ENCODE data around the gene NSD1.
"Not testable (repeated sequence)": the region's sequence is repeated elsewhere in the genome, so short reads cannot be mapped to it uniquely, and the experiment has no call there.

NSD1 gene

GRCh38 chr5:177177847-177178437 lies 44.4 kb downstream of the NSD1 start:
- DNase-seq (ENCODE audit: low read depth in 2 of 2, low spot score in 1 of 2): not testable (repeated sequence)

- no peak for DNase-seq (ENCODE audit: low read depth in 2 of 2, low spot score in 1 of 2)
Observed at GRCh38 chr5:177178733-177179304, 45.2 kb downstream of the NSD1 start.

GRCh38 chr5:177179431-177179830 lies 45.9 kb downstream of the NSD1 start:
- no peak for DNase-seq (ENCODE audit: low read depth in 2 of 2, low spot score in 1 of 2)

GRCh38 chr5:177183142-177183541 lies 49.6 kb downstream of the NSD1 start:
- DNase-seq (ENCODE audit: low read depth in 2 of 2, low spot score in 1 of 2): no peak

GRCh38 chr5:177183766-177184360 lies 50.3 kb downstream of the NSD1 start:
- no peak for DNase-seq (ENCODE audit: low read depth in 2 of 2, low spot score in 1 of 2)

GRCh38 chr5:177185993-177186392 lies 52.4 kb downstream of the NSD1 start:
- no peak for DNase-seq (ENCODE audit: low read depth in 2 of 2, low spot score in 1 of 2)

GRCh38 chr5:177186645-177187044 lies 53.1 kb downstream of the NSD1 start:
- no peak for DNase-seq (ENCODE audit: low read depth in 2 of 2, low spot score in 1 of 2)

GRCh38 chr5:177188775-177189174 lies 55.2 kb downstream of the NSD1 start:
- no peak for DNase-seq (ENCODE audit: low read depth in 2 of 2, low spot score in 1 of 2)

GRCh38 chr5:177189416-177189815 lies 55.8 kb downstream of the NSD1 start:
- no peak for DNase-seq (ENCODE audit: low read depth in 2 of 2, low spot score in 1 of 2)

GRCh38 chr5:177189965-177190364 lies 56.4 kb downstream of the NSD1 start:
- no peak for DNase-seq (ENCODE audit: low read depth in 2 of 2, low spot score in 1 of 2)

GRCh38 chr5:177194268-177194667 lies 60.7 kb downstream of the NSD1 start:
- no peak for DNase-seq (ENCODE audit: low read depth in 2 of 2, low spot score in 1 of 2)

- DNase-seq (ENCODE audit: low read depth in 2 of 2, low spot score in 1 of 2): no peak
Observed at GRCh38 chr5:177195307-177195952, 61.9 kb downstream of the NSD1 start.

- no peak for DNase-seq (ENCODE audit: low read depth in 2 of 2, low spot score in 1 of 2)
Observed at GRCh38 chr5:177198738-177199137, 65.2 kb downstream of the NSD1 start.

GRCh38 chr5:177204281-177204680 lies 70.7 kb downstream of the NSD1 start:
- no peak for DNase-seq (ENCODE audit: low read depth in 2 of 2, low spot score in 1 of 2)

- no peak for DNase-seq (ENCODE audit: low read depth in 2 of 2, low spot score in 1 of 2)
Observed at GRCh38 chr5:177209610-177210009, 76.0 kb downstream of the NSD1 start.

GRCh38 chr5:177212242-177212641 lies 78.7 kb downstream of the NSD1 start:
- DNase-seq (ENCODE audit: low read depth in 2 of 2, low spot score in 1 of 2): no peak

GRCh38 chr5:177220576-177220975 lies 87.0 kb downstream of the NSD1 start:
- no peak for DNase-seq (ENCODE audit: low read depth in 2 of 2, low spot score in 1 of 2)

GRCh38 chr5:177222269-177222668 lies 88.7 kb downstream of the NSD1 start:
- DNase-seq (ENCODE audit: low read depth in 2 of 2, low spot score in 1 of 2): no peak

GRCh38 chr5:177225798-177226197 lies 92.2 kb downstream of the NSD1 start:
- DNase-seq (ENCODE audit: low read depth in 2 of 2, low spot score in 1 of 2): no peak

- DNase-seq (ENCODE audit: low read depth in 2 of 2, low spot score in 1 of 2): no peak
Observed at GRCh38 chr5:177226860-177227259, 93.3 kb downstream of the NSD1 start.

GRCh38 chr5:177228751-177229150 lies 95.2 kb downstream of the NSD1 start:
- no peak for DNase-seq (ENCODE audit: low read depth in 2 of 2, low spot score in 1 of 2)

GRCh38 chr5:177230660-177231059 lies 97.1 kb downstream of the NSD1 start:
- DNase-seq (ENCODE audit: low read depth in 2 of 2, low spot score in 1 of 2): no peak
